GM21360 (cell line): Measurements from ENCODE around the gene EDDM3A.
A peak's percentile ranks its signal among the peaks of the same experiment; 100 is the strongest.

Experiments
- ATAC-seq: cut with Tn5 transposase; IDR thresholded peaks from one replicate; pipeline ENCODE4 v1.9.1; 2021; ENCODE audit warnings: mild to moderate bottlenecking, moderate library complexity; ENCODE audit not compliant: unreplicated experiment

Gene EDDM3A

GRCh38 chr14:20782280-20782890 lies 36.7 kb downstream of the EDDM3A start:
- peak; percentile 51 for ATAC-seq

GRCh38 chr14:20787025-20787424 lies 41.3 kb downstream of the EDDM3A start:
- ATAC-seq = no peak

GRCh38 chr14:20789230-20789813 lies 43.6 kb downstream of the EDDM3A start:
- no peak for ATAC-seq

- ATAC-seq = no peak
Observed at GRCh38 chr14:20790464-20791116, 44.9 kb downstream of the EDDM3A start.

- ATAC-seq = no peak
Observed at GRCh38 chr14:20791187-20791586, 45.5 kb downstream of the EDDM3A start.

GRCh38 chr14:20791597-20791996 lies 45.9 kb downstream of the EDDM3A start:
- no peak for ATAC-seq

- no peak for ATAC-seq
Observed at GRCh38 chr14:20792556-20792955, 46.9 kb downstream of the EDDM3A start.

- no peak for ATAC-seq
Observed at GRCh38 chr14:20794644-20795369, 49.1 kb downstream of the EDDM3A start.

GRCh38 chr14:20797164-20797563 lies 51.5 kb downstream of the EDDM3A start:
- ATAC-seq = no peak
